CD4-positive, alpha-beta T cell treated with Interleukin-21 for 1 hour (primary cell): ENCODE measurements around the gene SRSF4.
"Not testable (repeated sequence)": the region's sequence is repeated elsewhere in the genome, so short reads cannot be mapped to it uniquely, and the experiment has no call there.

Source experiments
- DNase-seq: peaks from one replicate; pipeline ENCODE4 v3.0.0-alpha.2; 2020

SRSF4 gene

DNA sequence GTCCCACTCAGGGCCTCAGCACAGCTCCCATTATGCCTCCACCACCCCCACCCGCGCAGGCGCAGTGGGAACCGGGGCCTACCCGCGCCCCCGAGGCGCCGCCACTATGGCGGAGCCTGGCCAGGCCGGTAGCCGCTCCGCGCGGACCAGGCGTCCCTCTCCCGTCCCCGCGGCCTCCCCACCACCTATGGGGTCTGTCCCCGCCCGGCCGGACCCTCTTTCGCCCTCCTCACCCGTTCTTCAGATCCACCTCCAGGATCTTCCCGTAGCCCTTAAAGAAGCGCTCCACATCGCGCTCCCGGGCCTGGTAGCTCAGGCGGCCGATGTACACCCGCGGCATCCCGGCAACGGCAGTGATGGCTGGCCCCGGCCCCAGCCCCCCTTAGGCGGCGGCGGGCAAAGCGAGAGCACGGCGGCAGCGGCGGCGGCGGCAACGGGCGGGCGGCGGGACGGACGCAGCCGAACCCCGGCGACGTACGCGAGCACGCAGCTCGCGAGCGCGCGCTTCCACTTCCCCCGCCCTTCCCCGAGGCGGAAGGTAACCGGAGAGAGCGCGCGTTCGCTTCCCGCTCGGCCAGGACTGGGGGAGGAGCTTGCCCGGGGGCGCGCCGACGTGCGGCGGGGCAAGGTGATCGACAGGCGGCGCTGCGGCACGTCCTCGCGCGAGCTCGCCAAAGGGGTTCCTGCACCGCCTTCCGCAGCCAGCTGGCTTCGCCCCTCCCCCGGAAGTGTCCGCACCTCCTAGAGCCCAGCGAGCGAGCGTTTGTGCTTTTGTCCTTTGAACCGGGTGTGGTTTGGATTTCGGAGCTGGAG is at the start of gene SRSF4:
Gene SRSF4 (minus strand): TSS at position 488 of the 813 bp plus-strand sequence. CDS start 148 bp downstream, at position 340.
- peak; percentile 99 for DNase-seq

DNA sequence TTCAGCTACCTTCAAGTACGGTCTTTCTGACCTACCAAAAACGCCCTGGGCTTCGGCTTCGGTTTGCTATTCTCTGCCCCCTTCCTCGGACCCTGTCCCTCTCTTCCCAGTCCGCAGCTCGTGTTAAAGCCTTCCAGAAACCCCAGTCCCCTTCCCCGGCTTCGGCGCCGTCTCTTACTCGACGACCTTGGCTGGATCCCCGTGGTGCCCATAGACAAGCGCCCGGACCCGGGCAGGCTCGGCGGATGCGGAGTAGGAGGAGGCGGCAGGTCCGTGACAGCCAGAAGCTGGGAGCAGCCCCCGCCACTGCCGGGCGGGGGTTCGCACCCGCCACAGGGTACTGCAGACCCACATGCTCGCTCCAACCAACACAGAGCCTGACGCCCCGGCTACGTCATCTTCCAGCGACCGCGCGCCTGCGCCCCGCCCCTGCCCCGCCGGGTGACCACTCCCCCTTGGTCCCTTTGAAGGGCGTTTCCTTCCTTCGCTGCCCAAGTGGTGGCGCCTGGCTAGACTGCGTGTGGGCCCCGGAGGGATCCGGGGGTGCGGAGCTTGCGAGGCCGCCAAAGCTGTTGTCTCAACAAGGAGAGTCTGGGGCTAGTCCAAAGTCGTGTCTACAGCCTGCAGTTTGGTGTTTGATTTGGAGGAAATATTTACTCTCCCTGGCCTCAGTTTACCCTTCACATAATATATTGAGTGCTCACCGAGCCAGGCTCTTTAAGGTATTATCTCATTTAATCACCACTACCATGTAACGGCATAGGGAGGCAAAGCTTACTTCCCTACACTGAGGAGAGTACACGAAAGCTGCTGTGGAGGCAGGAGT is 49.1 kb upstream of the SRSF4 start, which contains the start of gene MECR:
Gene MECR (minus strand): TSS at position 382 of the 826 bp plus-strand sequence. CDS start 28 bp downstream, at position 354.
- DNase-seq, result peak; percentile 96

DNA sequence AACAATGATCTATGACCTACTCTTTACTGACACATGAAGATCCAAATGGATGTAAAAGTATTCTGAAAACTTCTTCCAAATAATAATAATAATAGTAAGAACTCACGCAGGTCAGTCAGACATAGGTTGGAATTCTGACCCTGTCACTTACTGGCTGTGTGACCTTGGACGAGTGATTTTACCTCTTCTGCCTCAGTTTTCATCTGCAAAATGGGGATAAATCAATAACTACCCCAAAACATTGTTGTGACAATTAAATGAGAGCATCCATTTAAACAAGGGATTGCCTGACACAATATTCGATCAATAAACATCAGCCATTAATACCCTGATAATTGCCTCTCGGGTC is 48.5 kb upstream of the SRSF4 start:
- DNase-seq, result no peak

DNA sequence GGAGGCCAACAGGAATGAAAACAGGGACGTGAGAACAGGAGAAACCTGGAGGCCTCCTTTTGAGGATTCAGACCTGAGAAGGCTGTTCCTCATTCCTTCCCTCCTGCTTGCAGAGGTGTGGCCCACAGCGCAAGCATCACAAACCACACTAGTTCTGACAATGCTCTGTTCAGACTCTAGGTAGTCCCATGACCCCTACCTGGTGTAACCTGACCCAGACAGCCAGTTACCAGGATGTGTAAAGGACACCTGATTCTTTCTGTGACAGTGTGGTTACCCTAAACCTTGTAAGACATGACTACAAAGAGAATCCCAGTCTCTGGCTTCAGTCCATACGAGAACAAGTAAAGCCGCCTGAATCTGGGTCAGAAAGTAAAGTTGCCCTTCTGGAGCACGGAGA is 45.8 kb upstream of the SRSF4 start:
- DNase-seq, result no peak

DNA sequence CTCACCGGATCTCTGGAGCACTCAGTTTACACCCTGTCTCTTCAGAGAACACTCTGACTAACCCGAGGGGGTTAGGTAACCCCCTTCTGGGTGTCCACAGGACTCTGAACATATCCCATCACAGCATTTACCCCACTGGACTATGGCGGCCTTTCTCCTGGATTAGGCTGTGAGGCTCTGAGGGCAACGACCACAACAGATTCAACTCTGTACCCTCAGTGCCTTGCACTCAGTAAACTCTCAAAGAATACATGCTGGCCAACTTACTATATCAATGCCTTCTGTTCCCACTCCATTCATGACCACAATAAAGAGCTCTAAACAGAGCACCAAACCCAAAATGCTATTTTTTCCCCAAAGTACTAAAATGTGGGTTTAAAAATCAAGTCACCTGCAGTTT is 43.7 kb upstream of the SRSF4 start:
- DNase-seq, result no peak

DNA sequence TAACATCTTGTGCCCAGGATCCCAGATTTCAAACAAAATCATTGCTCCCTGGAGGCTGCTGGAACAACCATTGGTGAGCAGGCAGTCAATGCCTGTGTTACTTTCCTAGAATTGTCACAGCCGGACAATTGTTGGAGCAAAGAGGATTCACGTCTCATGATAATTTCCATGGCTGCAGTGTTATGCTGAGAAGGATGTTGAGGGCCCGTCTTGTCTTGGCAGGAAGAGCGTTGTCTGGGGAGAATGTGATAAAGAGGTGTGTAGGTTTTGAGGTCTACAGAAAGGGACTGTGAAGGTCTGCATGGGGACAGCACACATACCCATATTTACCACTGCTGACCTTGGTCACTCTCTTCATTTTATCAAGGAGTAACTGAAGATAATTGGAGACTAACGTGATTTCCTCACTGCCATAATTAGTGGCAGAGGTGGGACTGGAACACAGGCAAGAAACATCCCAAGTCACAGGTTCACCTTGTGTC is 42.7 kb upstream of the SRSF4 start:
- DNase-seq, result no peak

DNA sequence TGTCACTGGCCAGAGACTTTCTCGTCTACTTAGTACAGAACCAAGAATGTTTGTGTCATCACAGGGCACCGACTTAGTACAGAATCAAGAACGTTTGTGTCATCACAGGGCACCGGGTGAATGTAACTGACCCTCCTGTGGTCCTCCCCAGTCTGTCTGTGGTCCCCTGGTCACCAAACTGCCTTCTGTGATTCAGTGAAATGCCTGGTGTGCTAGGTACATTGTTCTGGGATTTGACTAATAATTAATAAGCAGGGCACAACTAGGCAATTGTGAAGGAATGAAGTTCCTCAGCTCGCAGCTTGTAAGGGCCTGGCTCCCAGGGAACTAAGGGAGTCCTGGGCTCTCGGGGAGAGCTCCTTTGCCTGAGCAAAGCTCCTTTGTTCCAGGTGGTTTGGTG is 41.8 kb upstream of the SRSF4 start:
- no peak for DNase-seq

DNA sequence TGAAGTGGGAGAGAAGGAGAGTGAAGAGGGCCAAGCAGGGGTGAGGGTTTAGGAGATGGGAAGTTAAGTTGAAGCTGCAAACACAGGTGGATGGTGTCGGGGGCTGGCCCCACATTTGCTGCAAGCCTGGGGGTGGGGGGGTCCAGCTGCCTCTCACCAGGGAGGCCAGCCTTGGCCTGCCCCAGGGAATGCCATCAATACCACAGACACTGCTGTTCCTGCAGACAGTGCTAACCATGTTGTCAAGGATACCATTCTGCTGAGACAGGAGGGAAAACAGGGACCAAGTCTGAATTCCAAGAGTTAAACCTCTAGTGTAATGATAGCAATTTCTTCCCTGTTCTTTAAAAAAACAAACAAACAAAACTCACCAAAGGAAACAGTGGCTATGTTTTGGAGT is 41.0 kb upstream of the SRSF4 start:
- DNase-seq, result no peak

DNA sequence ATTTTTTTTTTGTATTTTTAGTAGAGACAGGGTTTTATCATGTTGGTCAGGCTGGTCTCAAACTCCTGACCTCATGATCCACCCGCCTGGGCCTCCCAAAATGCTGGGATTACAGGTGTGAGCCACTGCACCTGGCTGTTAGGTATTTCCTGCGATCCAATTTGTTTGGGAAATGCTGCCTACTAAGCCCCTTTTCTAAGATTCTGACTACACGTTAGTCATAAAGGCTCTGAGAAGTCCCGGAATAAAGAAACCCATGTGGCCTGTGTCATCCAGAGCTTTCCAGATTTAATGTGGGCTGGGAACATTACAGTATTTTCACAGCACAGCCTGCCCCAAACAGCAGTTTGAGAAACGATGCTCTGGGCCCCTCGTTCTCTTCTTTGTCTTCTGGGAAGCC is 40.6 kb upstream of the SRSF4 start:
- not testable (repeated sequence) for DNase-seq

DNA sequence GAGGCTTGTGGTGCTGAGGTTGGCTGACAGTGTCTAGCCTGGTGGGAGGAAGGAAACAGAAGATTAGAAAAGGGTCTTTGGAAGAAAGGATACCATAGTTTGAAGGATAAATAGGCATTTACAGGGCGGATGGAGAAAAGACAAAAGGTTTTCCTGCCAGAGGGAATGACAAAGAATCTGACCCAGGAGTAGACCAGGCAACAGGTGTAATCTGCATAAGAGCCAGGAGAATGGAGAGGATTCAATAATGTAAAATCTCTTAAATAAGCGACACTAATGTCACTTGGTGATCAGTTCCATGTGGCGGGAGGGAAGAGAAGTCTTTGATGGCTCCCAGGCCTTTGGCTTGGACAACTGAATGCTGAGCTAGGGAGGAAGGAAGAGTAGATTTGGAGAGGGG is 39.6 kb upstream of the SRSF4 start:
- no peak for DNase-seq

DNA sequence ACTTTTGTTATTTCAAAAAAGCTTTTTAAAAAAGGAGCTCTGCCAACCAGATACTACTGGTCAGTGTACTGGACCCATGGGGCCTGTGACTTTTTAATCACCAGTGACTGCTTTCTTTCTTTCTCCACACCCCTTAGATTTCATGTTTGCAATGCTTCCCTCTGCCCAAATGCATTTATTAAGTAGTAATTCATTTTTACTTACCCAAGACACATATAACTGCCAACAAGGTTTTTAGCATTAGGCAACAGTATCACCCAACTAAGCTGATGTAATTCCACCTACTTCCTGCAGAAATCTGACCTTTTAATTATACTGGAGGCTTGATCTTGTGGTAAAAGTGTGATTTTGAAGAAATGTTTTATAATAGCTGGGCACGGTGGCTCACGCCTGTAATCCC is 36.5 kb upstream of the SRSF4 start:
- DNase-seq, result no peak

DNA sequence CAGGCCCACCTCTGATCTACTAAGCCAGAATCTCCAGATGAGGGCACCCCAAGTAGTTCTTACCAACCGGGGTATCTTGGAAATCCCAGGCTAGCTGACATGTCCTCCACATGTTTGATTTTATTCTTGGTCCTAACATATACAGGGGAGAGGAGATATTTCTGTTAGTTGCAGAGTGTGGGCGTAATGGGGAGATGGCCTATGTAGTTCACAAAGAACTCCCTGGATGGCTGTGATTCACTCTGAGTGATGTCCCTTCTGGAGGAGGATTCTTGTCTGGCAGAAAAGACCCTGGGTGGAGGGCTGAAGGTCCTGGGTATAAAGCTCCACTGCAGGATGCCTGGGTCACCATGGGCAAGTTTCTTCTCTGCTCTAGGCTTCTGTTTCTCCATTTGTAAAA is 35.9 kb upstream of the SRSF4 start:
- DNase-seq, result no peak

DNA sequence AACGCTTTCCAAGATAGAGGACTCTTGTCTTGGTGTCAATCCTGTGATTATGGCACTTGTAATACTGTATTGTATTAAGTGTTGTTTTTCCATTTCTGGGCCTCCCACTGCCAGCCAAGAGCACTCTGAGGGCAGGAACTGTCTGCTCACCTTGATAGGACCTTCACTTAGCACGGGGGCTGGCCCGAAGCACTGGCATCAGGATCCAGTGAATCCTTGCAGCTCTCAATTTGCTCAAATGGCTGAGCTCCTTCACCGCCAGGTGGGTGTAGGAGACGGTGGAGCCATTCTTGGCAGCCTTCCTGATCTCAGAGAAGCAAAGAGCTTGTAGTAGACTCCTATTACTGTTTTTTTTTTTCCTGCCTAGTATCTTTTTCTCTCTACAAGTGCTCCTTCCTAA is 31.4 kb upstream of the SRSF4 start:
- DNase-seq, result no peak

DNA sequence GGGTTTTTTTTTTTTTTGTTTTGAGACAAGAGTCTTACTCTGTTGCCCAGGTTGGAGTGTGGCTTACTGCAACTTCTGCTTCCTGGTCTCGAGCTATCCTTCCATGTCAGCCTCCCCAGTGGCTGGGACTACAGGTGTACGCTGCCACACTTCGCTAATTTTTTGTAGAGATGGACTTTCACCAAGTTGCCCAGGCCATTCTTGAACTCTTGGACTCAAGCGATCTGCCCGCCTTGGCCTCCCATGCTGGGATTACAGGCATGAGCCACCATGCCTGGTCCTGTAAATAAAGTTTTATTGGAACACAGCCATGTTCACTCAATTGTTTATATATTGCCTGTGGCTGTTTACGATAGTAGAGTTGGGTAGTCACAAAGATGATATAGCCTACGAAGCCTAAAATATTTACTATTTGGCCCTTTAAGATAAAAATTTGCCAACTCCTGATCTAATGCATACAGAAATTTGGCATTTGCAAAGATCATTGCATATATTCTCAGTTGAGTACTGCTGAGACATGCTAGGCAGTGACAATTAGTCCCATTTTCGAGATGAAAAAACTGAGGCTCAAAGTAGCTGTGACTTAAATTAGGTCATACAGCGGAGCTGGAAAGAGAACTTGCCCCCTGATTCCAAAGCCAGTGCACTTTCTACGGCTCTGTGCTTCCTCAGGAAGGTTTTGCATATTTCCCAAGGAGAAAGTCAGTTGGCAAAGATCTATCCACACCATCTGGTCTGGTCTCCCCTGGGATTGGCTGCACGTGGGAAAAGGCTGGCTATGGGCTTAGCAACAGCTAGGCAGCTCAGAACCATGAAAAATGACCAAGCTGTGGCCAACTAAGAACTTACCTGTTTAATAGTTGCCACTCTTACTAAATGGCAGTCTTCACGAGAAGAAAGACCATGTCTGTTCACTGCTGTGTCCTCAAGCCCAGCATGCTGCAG is 29.7 kb upstream of the SRSF4 start:
- no peak for DNase-seq

DNA sequence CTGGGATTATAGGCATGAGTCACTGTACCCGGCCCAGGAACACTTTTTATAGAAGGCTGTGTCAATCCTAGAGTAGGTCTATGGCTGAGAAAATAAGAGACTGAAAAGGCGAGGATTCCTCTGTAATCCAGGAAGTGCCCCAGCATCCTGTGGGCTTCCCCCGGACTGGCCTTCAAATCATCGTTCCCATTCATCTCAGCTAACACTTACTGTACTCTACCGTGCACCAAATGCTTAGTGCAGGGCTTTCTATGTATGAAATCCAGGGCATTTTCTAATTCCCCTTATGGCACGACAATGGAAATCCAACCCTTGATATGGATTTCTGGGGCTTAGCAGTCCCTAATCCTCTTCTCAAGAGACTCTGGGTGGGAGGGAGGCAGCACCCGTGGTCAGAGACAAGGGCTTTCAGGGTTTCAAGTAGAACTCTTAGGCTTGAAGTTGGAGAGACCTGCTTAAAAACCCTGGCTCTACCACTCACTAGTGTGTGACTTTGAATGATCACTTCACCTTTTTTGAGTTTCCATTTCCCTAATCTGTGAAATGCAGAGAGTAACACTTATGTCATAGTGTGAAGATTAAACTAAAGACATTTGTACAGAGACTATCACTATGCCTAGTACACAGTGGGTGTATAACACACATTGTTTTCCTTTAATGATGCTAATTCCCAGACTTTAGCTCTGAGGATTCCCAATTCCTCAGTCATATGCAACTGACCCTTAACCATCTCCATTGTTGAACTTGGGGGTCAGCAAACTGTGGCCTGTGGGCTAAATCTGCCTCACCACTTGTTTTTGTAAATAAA is 28.8 kb upstream of the SRSF4 start:
- no peak for DNase-seq

DNA sequence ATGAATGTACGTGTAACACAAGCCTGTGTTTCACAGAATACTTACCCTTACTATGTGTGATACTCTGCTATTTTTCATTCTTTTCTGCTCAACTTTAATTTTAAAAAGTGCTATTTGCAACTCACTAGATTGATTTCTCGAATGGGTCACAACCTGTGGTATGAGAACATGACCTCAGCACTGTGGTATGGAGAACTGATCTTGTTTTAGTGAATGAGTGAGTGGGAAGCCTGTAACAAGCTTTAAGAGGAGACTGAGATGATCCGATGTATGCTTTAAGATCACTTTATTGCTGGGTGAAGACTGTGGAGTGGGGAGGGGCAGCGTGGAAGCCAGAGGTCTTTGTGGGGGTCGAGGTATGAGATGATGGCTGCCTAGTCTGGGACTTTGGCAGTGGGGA is 27.5 kb upstream of the SRSF4 start:
- DNase-seq, result no peak

DNA sequence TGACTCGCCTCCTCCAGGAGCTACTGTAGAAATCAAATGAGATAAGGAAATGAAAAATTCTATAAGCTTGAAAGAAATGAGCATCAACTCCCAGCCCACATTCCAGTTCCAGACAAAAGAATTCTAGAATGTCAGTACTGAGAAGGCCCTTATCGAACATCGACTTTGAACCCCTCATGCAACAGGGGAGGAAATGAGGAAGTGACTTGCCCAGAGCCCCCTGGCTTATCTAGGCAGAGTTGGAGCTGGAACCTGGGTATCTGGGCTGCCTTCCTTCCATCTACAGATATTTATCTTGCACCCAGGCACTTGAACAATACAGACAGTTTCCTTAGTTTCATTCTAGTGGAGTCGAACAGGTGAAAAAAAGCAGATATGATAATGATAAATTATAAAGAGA is 26.7 kb upstream of the SRSF4 start:
- no peak for DNase-seq

DNA sequence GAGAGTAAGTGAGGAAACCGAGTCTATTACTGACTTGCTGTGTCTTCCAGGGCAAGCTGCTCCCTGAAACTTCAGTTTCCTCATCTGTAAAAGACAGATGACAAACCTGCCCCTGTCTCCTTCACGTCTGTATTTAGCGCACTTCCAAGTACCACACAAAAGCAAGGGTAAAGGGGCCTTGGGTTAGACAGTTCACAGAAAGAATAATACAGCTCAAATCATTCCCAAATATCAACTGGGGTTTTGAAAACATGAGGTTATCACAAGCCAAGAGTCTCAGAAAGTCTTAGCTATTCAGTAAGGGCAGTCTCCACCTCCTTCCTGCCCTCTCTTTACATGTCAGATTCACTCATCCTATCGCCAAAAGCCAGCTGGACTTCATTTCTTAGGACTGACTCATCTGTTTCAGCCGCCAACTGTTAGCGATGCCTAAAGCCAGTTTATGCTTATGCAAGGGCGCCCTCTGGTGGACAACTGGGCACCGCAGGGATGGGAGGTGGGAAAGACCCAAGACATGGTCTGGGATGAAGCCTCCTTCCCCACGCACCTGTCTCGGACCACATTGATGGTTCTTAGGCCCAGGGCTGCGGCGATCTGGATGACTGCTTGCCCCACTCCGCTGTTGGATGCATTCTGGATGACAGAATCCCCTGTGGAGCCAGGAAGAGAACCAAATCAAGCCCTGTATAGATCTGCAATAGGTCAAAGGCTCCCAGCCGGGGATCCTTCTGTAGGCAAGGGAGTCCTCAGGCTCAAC is 21.1 kb upstream of the SRSF4 start:
- peak; percentile 85 for DNase-seq

DNA sequence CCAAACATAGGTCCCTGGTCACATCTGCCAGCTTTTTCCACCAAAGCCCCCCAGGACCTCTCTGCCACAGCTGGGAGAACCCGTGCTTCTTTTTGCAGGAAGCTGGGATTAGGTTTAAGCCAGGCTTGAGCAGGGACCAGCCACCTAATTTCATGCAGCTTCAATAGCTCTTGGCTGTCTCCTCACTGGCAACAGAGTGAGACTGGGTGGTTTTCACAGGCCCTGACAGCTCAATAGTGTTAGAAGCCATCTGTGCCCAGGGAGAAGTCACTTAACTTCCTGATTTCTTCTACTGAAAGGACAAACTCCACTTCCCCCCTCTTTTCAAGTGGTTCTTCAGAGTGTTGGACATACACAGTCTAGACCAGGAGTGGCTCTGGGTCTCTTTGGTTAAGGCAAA is 20.4 kb upstream of the SRSF4 start:
- no peak for DNase-seq

DNA sequence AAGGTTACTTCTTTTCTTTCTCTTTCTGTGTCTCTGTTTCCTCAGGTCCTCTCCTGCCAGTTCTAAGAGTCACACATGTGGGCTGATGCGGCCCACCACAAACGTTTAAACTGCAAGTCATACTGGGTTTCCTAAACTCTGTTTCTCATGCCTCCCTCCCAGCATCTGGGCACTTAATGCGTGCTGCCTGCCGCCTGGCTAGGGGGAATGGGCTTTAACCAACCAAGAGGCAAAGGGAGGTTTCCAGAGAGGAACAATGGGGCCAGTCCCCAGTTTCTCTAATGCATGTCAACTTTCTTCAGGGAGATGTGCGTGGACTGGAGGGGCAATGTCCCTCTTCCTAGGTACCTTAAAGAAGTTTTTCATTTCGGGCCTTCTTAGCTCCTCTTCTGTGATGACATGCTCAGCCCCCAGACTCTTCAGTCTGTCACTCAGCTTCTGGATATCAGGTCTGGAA is 19.9 kb upstream of the SRSF4 start:
- no peak for DNase-seq
